Measurements from ENCODE around the gene FAM43A.

Gene FAM43A

GRCh38 chr3:194714564-194714963, 28.9 kb downstream of the FAM43A start:
- TF ChIP-seq CTCF (IDR thresholded peaks at IDR 0.05) = no peak
- DNase-seq (ENCODE audit: low spot score) = no peak
- Histone ChIP-seq H3K4me3 (no peak overlapping the region), H3K27ac (no peak overlapping the region)

DNA sequence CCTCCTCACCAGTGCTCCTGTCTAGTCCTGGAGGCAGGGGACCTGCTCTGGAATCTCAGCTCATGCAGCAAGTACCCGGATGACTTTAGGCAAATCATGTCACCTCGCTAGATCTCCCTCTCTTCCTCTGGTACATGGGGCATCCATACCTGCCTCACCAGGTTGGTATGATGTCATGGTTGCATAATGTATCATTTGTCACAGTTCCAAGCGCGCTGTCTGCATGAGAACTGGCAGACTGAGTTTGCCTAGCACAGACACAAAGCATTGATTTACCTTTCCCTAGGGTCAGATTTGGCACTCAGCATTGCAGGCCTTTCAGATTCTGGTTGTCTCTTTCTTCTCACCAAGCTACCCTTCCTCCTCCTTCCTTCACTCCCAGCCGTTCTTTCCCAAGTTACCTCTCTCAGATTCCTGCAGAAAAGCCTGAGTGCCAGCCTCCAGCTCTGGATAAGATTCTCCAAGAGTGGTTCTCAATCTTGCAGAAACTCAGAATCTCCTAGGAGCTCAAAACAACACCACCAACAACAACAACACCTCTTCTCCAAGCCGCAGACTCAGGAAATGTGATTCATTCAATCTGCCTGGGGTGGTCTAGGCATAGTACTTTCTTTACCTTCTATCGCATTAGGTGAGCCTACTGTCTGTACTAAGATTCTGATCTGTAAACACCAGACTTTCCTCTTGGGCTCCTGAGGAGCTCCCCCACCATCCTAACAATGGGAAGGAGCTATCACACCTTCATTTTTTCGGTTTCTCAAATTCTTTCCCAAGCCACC, 29.5 kb downstream of the FAM43A start:
- no peak overlapping the region for H3K27ac ChIP-seq
- H3K4me3 ChIP-seq = no peak overlapping the region
- no peak for DNase-seq (ENCODE audit: low spot score)
- TF ChIP-seq CTCF (IDR thresholded peaks at IDR 0.05) = no peak

GRCh38 chr3:194718079-194718478, 32.4 kb downstream of the FAM43A start:
- H3K4me3 ChIP-seq = no peak overlapping the region
- no peak for TF ChIP-seq CTCF (IDR thresholded peaks at IDR 0.05)
- no peak for DNase-seq (ENCODE audit: low spot score)
- no peak overlapping the region for H3K27ac ChIP-seq

DNA sequence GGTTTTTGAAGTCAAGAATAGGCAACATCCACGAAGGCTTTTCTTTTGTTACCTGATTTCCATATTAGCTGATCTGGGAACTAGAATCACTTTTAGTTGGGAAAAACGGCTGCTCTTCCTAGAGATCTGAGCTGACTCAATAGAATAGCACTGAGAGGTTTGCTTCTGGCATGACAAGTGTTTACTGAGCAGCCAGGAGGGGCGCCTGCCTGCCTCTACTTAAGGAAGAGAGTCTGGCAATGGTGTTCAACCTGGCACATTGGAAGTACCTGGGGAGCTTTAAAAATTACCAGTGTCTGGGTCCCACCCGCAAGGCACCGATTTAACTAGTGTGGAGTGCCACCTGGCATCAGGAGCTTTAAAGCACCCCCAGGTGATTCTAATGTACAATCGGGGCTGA, 34.4 kb downstream of the FAM43A start:
- TF ChIP-seq CTCF (IDR thresholded peaks at IDR 0.05) = no peak
- Histone ChIP-seq H3K27ac (no peak overlapping the region), H3K4me3 (no peak overlapping the region)
- DNase-seq (ENCODE audit: low spot score) = no peak

DNA sequence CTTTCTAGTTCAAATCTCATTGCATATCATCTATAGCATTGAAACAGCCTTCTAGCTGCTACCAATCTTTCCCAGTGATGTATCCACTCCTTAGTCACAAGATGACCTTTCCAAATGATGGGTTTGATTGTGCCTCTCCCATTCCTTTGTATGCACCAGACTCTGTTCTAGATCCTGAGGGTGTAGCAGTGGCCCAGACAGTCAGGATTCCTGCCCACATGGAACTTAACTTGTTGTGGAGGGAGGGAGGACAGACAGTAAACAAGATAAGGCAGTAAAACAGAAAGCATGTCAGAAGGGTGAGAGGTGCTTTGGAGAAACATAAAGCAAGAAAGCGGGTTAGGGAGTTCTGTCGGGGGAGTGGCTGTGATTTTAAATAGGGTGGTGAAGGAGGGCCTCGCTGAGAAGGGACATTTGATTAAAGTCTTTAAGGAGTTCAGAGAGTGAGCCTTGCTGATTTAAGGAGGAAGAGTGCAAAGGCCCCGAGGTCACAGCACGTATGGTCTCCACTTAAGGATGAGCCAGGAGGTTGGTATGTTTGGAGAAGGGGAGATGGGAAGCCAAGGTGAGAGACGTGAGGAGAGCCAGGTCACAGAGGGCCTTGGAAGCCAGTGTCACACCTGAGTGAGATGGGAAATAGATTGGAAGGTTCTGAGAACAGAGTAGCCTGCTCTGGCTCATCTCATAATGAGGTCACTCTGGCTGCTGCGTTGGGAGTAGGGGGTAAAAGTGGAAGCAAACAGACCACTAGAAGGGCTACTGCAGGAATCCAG, 38.3 kb downstream of the FAM43A start:
- Histone ChIP-seq H3K4me3 (no peak overlapping the region), H3K27ac (no peak overlapping the region)
- TF ChIP-seq CTCF (IDR thresholded peaks at IDR 0.05) = no peak
- DNase-seq (ENCODE audit: low spot score) = no peak

- DNase-seq (ENCODE audit: low spot score) = no peak
- no peak for TF ChIP-seq CTCF (IDR thresholded peaks at IDR 0.05)
- Histone ChIP-seq H3K27ac (no peak overlapping the region), H3K4me3 (no peak overlapping the region)
Measured at GRCh38 chr3:194725346-194725745, 39.7 kb downstream of the FAM43A start.
